WTC11 (cell line): ENCODE data around the gene KLHL26. TPM values are rescaled to one million over a fixed set of nuclear protein-coding genes. Genes with fewer than 3 reads are reported as not detected.
"Not testable (repeated sequence)": the region's sequence is repeated elsewhere in the genome, so short reads cannot be mapped to it uniquely, and the experiment has no call there.

Experiments
- ATAC-seq: fragments of 200-7000 bp; cut with Tn5 transposase; 2 replicates; pipeline ENCODE4 v1.10.0; 2021; ENCODE audit warnings: mild to moderate bottlenecking, moderate library complexity
- CTCF ChIA-PET: fragments of 300-600 bp; sonication (Branson Sonifier 250); formaldehyde crosslinking; loops from one replicate; lab custom pipeline; 2021; ENCODE audit warnings: antibody characterized with exemption; lab: Charles Lee
- POLR2A ChIA-PET: fragments of 350-600 bp; sonication (Branson Sonifier 250); formaldehyde crosslinking; loops from one replicate; lab custom pipeline; 2021; ENCODE audit warnings: antibody characterized with exemption; lab: Charles Lee
- DNase-seq: peaks from one replicate; pipeline ENCODE4 v3.0.0; 2021; ENCODE audit warnings: low spot score
- H3K27ac Mint-ChIP-seq: 2 replicates; pipeline ENCODE4 v1.8.0; 2021; ENCODE audit warnings: mixed read lengths
- H3K27me3 Mint-ChIP-seq: 2 replicates; pipeline ENCODE4 v1.8.0; 2021; ENCODE audit warnings: low read depth, mild to moderate bottlenecking, moderate library complexity, mixed read lengths
- H3K36me3 Mint-ChIP-seq: 2 replicates; pipeline ENCODE4 v1.8.0; 2021; ENCODE audit warnings: mixed read lengths
- H3K4me1 Mint-ChIP-seq: 2 replicates; pipeline ENCODE4 v1.8.0; 2022; ENCODE audit warnings: mixed read lengths
- H3K4me3 Mint-ChIP-seq: 2 replicates; pipeline ENCODE4 v1.8.0; 2021; ENCODE audit warnings: mild to moderate bottlenecking, moderate library complexity, mixed read lengths
- H3K9me3 Mint-ChIP-seq: 2 replicates; pipeline ENCODE4 v1.8.0; 2021; ENCODE audit warnings: mixed read lengths
- ATF3 ChIP-seq: sonication (generic); formaldehyde crosslinking; conservative IDR thresholded peaks from 2 replicates; pipeline ENCODE4 v1.8.1; 2022; ENCODE audit warnings: mild to moderate bottlenecking, missing genetic modification reagents
- CREB1 ChIP-seq: sonication (generic); formaldehyde crosslinking; IDR thresholded peaks from 2 replicates; pipeline ENCODE4 v1.8.0; 2023; ENCODE audit warnings: mild to moderate bottlenecking, missing genetic modification reagents
- EMX1 ChIP-seq: fragments of 250-450 bp; sonication (Bioruptor Pico); IDR thresholded peaks from 2 replicates; pipeline ENCODE4 v1.8.0; 2021; ENCODE audit warnings: mild to moderate bottlenecking
- ESRRA ChIP-seq: sonication (generic); formaldehyde crosslinking; IDR thresholded peaks from 2 replicates; pipeline ENCODE4 v1.8.1; 2022; ENCODE audit warnings: mild to moderate bottlenecking, missing genetic modification reagents, borderline replicate concordance
- ETV6 ChIP-seq: sonication (generic); formaldehyde crosslinking; IDR thresholded peaks from 2 replicates; pipeline ENCODE4 v1.8.1; 2022; ENCODE audit warnings: mild to moderate bottlenecking, missing genetic modification reagents
- FOXP4 ChIP-seq: sonication (generic); formaldehyde crosslinking; IDR thresholded peaks from 2 replicates; pipeline ENCODE4 v1.8.0; 2022; ENCODE audit warnings: mild to moderate bottlenecking, missing genetic modification reagents
- HMGA2 ChIP-seq: fragments of 250-450 bp; sonication (Bioruptor Pico); IDR thresholded peaks from 2 replicates; pipeline ENCODE4 v1.4.0; 2021; ENCODE audit warnings: mild to moderate bottlenecking, moderate library complexity
- NFYB ChIP-seq: sonication (generic); formaldehyde crosslinking; conservative IDR thresholded peaks from 2 replicates; pipeline ENCODE4 v1.8.0; 2022; ENCODE audit warnings: low read depth, missing genetic modification reagents
- NR2C2 ChIP-seq: sonication (generic); formaldehyde crosslinking; IDR thresholded peaks from 2 replicates; pipeline ENCODE4 v1.8.0; 2022; ENCODE audit warnings: mild to moderate bottlenecking, missing genetic modification reagents
- NR3C1 ChIP-seq: sonication (generic); formaldehyde crosslinking; conservative IDR thresholded peaks from 2 replicates; pipeline ENCODE4 v1.8.1; 2023; ENCODE audit warnings: low read depth, mild to moderate bottlenecking, missing genetic modification reagents
- RORB ChIP-seq: fragments of 250-450 bp; sonication (Bioruptor Pico); IDR thresholded peaks from 2 replicates; pipeline ENCODE4 v1.9.0; 2021; ENCODE audit warnings: mild to moderate bottlenecking
- SMAD4 ChIP-seq: sonication (generic); formaldehyde crosslinking; IDR thresholded peaks from 2 replicates; pipeline ENCODE4 v1.8.0; 2022; ENCODE audit warnings: mild to moderate bottlenecking, missing genetic modification reagents
- USF1 ChIP-seq: sonication (generic); formaldehyde crosslinking; IDR thresholded peaks from 2 replicates; pipeline ENCODE4 v1.8.0; 2022; ENCODE audit warnings: mild to moderate bottlenecking, missing genetic modification reagents
- USF2 ChIP-seq: sonication (generic); formaldehyde crosslinking; IDR thresholded peaks from 2 replicates; pipeline ENCODE4 v1.8.1; 2023; ENCODE audit warnings: mild to moderate bottlenecking, missing genetic modification reagents, moderate library complexity
- ZNF121 ChIP-seq: sonication (generic); formaldehyde crosslinking; IDR thresholded peaks from 2 replicates; pipeline ENCODE4 v1.8.0; 2023; ENCODE audit warnings: missing genetic modification reagents
- ZNF219 ChIP-seq: sonication (generic); formaldehyde crosslinking; IDR thresholded peaks from 2 replicates; pipeline ENCODE4 v1.8.0; 2023; ENCODE audit warnings: missing genetic modification reagents, mild to moderate bottlenecking, borderline replicate concordance
- ZNF396 ChIP-seq: fragments of 250-450 bp; sonication (Bioruptor Pico); IDR thresholded peaks from 2 replicates; pipeline ENCODE4 v1.8.0; 2021; ENCODE audit warnings: mild to moderate bottlenecking, moderate library complexity, borderline replicate concordance
- ZNF416 ChIP-seq: fragments of 250-450 bp; sonication (Bioruptor Pico); IDR thresholded peaks from 2 replicates; pipeline ENCODE4 v1.9.0; 2021; ENCODE audit warnings: mild to moderate bottlenecking, inconsistent platforms
- total RNA-seq: library from RNA; stranded (reverse); gene quantifications from 3 replicates; pipeline ENCODE4 v1.2.3, GENCODE V29; 2021
- TF ChIP-seq, protein P1 (sequence below): fragments of 250-450 bp; sonication (Bioruptor Pico); IDR thresholded peaks from 2 replicates; pipeline ENCODE4 v2.1.2; 2022; ENCODE audit warnings: mild to moderate bottlenecking, moderate library complexity
- TF ChIP-seq, protein P2 (sequence below): sonication (generic); formaldehyde crosslinking; IDR thresholded peaks from 2 replicates; pipeline ENCODE4 v1.8.1; 2023; ENCODE audit warnings: mild to moderate bottlenecking, missing genetic modification reagents, moderate library complexity
- TF ChIP-seq, protein P3 (sequence below): sonication (generic); formaldehyde crosslinking; IDR thresholded peaks from 2 replicates; pipeline ENCODE4 v1.8.1; 2022; ENCODE audit warnings: mild to moderate bottlenecking, moderate library complexity, missing genetic modification reagents

KLHL26 gene
- total RNA-seq, 1 experiment from 2014 or later = 13.1 TPM

DNA sequence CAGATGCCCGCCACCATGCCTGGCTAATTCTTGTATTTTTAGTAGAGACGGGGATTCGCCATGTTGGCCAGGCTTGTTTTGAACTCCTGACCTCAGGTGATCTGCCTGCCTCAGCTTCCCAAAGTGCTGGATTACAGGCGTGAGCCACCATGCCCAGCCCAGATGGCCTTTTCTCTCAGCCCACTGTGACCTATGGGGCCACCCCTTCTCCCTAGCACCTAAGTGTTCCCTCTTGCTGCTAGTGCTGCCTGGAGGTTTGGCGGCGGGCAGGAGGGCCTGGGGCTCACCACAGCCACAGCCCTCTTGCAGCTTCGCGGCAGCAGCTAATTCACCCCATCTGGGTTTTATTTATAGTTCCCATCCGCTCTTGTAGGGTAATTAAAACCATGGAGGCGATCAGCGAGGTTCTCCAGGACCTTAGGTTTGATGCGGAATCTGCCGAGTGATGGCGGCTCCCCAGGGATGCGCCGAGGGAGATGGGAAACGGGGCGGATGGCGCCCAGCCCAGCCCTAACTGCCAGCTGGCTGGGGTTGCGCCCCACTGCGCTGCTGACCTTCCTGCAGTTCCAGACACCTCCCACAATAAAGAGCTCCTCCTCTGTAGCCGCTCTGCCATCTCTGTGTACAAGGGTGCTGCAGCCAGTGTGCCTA, 45.0 kb upstream of the KLHL26 start:
- Mint-ChIP-seq H3K4me3 (peak overlapping the region; percentile 41), H3K27me3 (no peaks in the 10 kb centered on the region), H3K9me3 (no peaks in the 10 kb centered on the region), H3K27ac (no peak overlapping the region; the same call in 1 of the 2 replicates), H3K36me3 (0 out of 2 replicates have a peak, but pooled peaks cover 3% of the 10 kb centered on the region), H3K4me1 (peaks cover 49% of the 10 kb centered on the region)
- DNase-seq = no peak
- ATAC-seq = no peak
- ChIA-PET CTCF (interaction anchor here (2.3 to 4.5 kb wide), 6 partner anchors 12 to 255 kb away, joined by 12 to 39 read pairs (median 17); partner anchors contain the start of genes ELL and UBA52), POLR2A (no interaction called here)
- TF ChIP-seq NFYB (CRISPR knock-in tag) (no peak), ZNF219 (CRISPR knock-in tag) (no peak), USF1 (no peak), ESRRA (no peak), HMGA2 (CRISPR knock-in tag) (no peak), RORB (CRISPR knock-in tag) (no peak), NR3C1 (CRISPR knock-in tag) (no peak), USF2 (CRISPR knock-in tag) (no peak), SMAD4 (CRISPR knock-in tag) (no peak), NR2C2 (CRISPR knock-in tag) (no peak)

- not testable (repeated sequence) for ATAC-seq, H3K36me3 Mint-ChIP-seq, H3K27me3 Mint-ChIP-seq, DNase-seq, H3K9me3 Mint-ChIP-seq, H3K4me3 Mint-ChIP-seq
- CTCF ChIA-PET = interaction anchor here (0.5 to 3.6 kb wide), 15 partner anchors 11 to 300 kb away, joined by 3 to 26 read pairs (median 12); partner anchors contain the start of genes ELL, TMEM59L, UBA52 and UPF1
- Mint-ChIP-seq H3K4me1 (peaks cover 52% of the 10 kb centered on the region), H3K27ac (peak overlapping the region; percentile 78; the same call in 1 of the 2 replicates)
- POLR2A ChIA-PET = interaction anchor here (1.9 kb wide), 1 partner anchor 20 kb away, joined by 8 read pairs; the partner anchor contains the start of gene TMEM59L
Observed at GRCh38 chr19:18592732-18593131, 44.1 kb upstream of the KLHL26 start.

- CTCF ChIA-PET = interaction anchor here (0.5 to 3.6 kb wide), 42 partner anchors 8 to 402 kb away, joined by 3 to 26 read pairs (median 4); partner anchors contain the start of genes COPE, CRLF1, DDX49 and ELL
- POLR2A ChIA-PET = interaction anchor here (0.6 to 1.9 kb wide), 5 partner anchors 10 to 203 kb away, joined by 3 to 8 read pairs (median 4); partner anchors contain the start of gene TMEM59L
- H3K27ac Mint-ChIP-seq = peak overlapping the region; percentile 78
- ATAC-seq (peak; percentile 1), DNase-seq (peak; percentile 53)
- H3K4me3 Mint-ChIP-seq = peak overlapping the region; percentile 74
- no peaks in the 10 kb centered on the region for H3K27me3 Mint-ChIP-seq
- no peaks in the 10 kb centered on the region for H3K9me3 Mint-ChIP-seq
- H3K36me3 Mint-ChIP-seq = 0 out of 2 replicates have a peak, but pooled peaks cover 3% of the 10 kb centered on the region
- peaks cover 49% of the 10 kb centered on the region for H3K4me1 Mint-ChIP-seq
- TF ChIP-seq ZNF396 (CRISPR knock-in tag) = no peak
- no peak for TF ChIP-seq SMAD4 (CRISPR knock-in tag)
- no peak for TF ChIP-seq ATF3 (CRISPR knock-in tag)
- TF ChIP-seq RORB (CRISPR knock-in tag) = no peak
- TF ChIP-seq ZNF416 = no peak
- peak; percentile 60; the same call in 1 of the 2 replicates for TF ChIP-seq ZNF121
- no peak for TF ChIP-seq ETV6 (CRISPR knock-in tag)
- TF ChIP-seq FOXP4 (CRISPR knock-in tag) = no peak
- TF ChIP-seq, protein P1, sequence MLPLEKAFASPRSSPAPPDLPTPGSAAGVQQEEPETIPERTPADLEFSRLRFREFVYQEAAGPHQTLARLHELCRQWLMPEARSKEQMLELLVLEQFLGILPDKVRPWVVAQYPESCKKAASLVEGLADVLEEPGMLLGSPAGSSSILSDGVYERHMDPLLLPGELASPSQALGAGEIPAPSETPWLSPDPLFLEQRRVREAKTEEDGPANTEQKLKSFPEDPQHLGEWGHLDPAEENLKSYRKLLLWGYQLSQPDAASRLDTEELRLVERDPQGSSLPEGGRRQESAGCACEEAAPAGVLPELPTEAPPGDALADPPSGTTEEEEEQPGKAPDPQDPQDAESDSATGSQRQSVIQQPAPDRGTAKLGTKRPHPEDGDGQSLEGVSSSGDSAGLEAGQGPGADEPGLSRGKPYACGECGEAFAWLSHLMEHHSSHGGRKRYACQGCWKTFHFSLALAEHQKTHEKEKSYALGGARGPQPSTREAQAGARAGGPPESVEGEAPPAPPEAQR (CRISPR knock-in tag) = no peak
- TF ChIP-seq, protein P2, sequence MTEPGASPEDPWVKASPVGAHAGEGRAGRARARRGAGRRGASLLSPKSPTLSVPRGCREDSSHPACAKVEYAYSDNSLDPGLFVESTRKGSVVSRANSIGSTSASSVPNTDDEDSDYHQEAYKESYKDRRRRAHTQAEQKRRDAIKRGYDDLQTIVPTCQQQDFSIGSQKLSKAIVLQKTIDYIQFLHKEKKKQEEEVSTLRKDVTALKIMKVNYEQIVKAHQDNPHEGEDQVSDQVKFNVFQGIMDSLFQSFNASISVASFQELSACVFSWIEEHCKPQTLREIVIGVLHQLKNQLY (CRISPR knock-in tag) = no peak
- TF ChIP-seq CREB1 (CRISPR knock-in tag) = no peak
- TF ChIP-seq, protein P3, sequence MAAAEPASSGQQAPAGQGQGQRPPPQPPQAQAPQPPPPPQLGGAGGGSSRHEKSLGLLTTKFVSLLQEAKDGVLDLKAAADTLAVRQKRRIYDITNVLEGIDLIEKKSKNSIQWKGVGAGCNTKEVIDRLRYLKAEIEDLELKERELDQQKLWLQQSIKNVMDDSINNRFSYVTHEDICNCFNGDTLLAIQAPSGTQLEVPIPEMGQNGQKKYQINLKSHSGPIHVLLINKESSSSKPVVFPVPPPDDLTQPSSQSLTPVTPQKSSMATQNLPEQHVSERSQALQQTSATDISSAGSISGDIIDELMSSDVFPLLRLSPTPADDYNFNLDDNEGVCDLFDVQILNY (CRISPR knock-in tag) = no peak
- TF ChIP-seq USF1 = no peak
- TF ChIP-seq EMX1 (CRISPR knock-in tag) = 0 out of 2 replicates have a peak, but pooled peaks have one; percentile 35
- TF ChIP-seq ZNF219 (CRISPR knock-in tag) = no peak
Observed at GRCh38 chr19:18593367-18594095, 43.3 kb upstream of the KLHL26 start.
